ENCODE results near the gene EBI3.
A peak's percentile ranks its signal among the peaks of the same experiment; 100 is the strongest.

GRCh38 chr19:4267101-4267900 lies 38.0 kb downstream of the EBI3 start:
- TF ChIP-seq CTCF (conservative IDR thresholded peaks at IDR 0.05; ENCODE audit: low read length) = peak; percentile 78
- no peak for TF ChIP-seq EZH2phosphoT487 (IDR thresholded peaks at IDR 0.05; ENCODE audit: borderline replicate concordance, low read depth, low read length)

Measured in OCI-LY7 (cell line).